HepG2 (cell line): ENCODE measurements around the gene WNK4. TPM values are rescaled to one million over a fixed set of nuclear protein-coding genes. Genes with fewer than 3 reads are reported as not detected.
A peak's percentile ranks its signal among the peaks of the same experiment; 100 is the strongest.

Source experiments
- PTBP1 ChIP-seq: fragments of 200-400 bp; formaldehyde crosslinking; IDR thresholded peaks from 2 replicates; pipeline ENCODE4 v1.6.1; 2018; ENCODE audit warnings: low read length, low read depth; ENCODE audit not compliant: poor library complexity, severe bottlenecking
- ZNF20 ChIP-seq: sonication (generic); formaldehyde crosslinking; IDR thresholded peaks from 2 replicates; pipeline ENCODE4 v1.4.0; 2020; ENCODE audit warnings: mild to moderate bottlenecking, moderate library complexity, missing genetic modification reagents
- ZNF256 ChIP-seq: sonication (generic); formaldehyde crosslinking; conservative IDR thresholded peaks from 2 replicates; pipeline ENCODE4 v1.4.0; 2020; ENCODE audit warnings: missing genetic modification reagents
- polyA plus RNA-seq, 8 experiments: library from polyadenylated mRNA; depleted of rRNA in 3 of 8; stranded (reverse) in 7 of 8; unstranded in 1 of 8; fragments of >200 nt; fragmentation: Illumina TruSeq in 4 of 8; extraction: Trizol in 4 of 8; gene quantifications; 2 replicates each; pipeline versions ENCODE4 v1.2.1 to v1.2.3, GENCODE V29; 2011 to 2016; ENCODE audit warnings: low read depth in 4 of 8, missing spikeins in 1 of 8, mixed read lengths in 1 of 8; ENCODE audit not compliant: insufficient read depth in 1 of 8
- total RNA-seq, 5 experiments: library from RNA; depleted of rRNA; stranded (reverse); fragments of >200 nt; fragmentation: Illumina TruSeq; extraction: Trizol; gene quantifications; 2 replicates each; pipeline ENCODE4 v1.2.3, GENCODE V29; 2016; ENCODE audit warnings: low read depth in 1 of 5
- TF ChIP-seq, protein P1 (sequence below): sonication (generic); formaldehyde crosslinking; IDR thresholded peaks from 2 replicates; pipeline ENCODE4 v1.9.0; 2021; ENCODE audit warnings: missing genetic modification reagents, borderline replicate concordance
- TF ChIP-seq, protein P2 (sequence below): sonication (generic); formaldehyde crosslinking; conservative IDR thresholded peaks from 2 replicates; pipeline ENCODE4 v1.4.0; 2020; ENCODE audit warnings: missing genetic modification reagents
- TF ChIP-seq, protein P3 (sequence below): IDR thresholded peaks from 2 replicates; pipeline ENCODE4 v1.6.1; 2016; ENCODE audit warnings: low read depth, borderline replicate concordance
- TF ChIP-seq, protein P4 (sequence below): sonication (generic); formaldehyde crosslinking; IDR thresholded peaks from 2 replicates; pipeline ENCODE4 v1.5.1; 2020; ENCODE audit warnings: mild to moderate bottlenecking, missing genetic modification reagents, borderline replicate concordance
- TF ChIP-seq, protein P5 (sequence below): sonication (generic); formaldehyde crosslinking; IDR thresholded peaks from 2 replicates; pipeline ENCODE4 v1.4.0; 2020; ENCODE audit warnings: low read depth, missing genetic modification reagents
- TF ChIP-seq, protein P6 (sequence below): sonication (generic); formaldehyde crosslinking; conservative IDR thresholded peaks from 2 replicates; pipeline ENCODE4 v1.5.0; 2020; ENCODE audit warnings: missing genetic modification reagents

The WNK4 gene
- total and polyA plus RNA-seq, 2 of the 13 experiments (the other 11 are each of a cell fraction or from before 2014, with no cell fraction given): 2.7 to 13.7 TPM

DNA sequence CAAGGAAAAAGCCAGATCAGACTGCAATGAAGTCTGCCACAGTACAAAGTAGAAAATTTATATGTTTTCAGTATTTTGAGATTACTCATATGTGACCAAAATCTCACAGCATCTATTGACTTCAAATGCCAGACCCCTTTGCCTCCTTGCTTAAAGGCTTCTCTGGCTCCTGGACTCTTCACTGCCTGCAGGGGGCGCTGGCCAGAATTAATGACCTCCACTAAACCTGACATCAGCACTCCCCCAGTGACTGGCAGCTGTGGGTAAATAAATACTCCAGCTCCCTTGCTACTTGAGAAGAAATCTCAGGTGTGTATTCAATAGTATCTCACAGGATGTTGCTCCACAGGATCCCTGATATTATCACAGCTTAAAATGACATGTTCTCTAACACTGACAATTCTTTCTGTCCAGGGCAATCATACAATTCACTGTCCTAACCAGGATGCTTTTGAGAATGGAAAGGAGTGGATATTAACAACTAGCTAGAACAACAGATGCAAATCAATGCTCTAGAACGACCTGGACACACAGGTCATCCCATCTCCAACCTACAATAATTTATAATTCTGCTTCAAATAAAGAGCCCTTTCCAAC, 39.6 kb downstream of the WNK4 start (continued):
- TF ChIP-seq, protein P1, sequence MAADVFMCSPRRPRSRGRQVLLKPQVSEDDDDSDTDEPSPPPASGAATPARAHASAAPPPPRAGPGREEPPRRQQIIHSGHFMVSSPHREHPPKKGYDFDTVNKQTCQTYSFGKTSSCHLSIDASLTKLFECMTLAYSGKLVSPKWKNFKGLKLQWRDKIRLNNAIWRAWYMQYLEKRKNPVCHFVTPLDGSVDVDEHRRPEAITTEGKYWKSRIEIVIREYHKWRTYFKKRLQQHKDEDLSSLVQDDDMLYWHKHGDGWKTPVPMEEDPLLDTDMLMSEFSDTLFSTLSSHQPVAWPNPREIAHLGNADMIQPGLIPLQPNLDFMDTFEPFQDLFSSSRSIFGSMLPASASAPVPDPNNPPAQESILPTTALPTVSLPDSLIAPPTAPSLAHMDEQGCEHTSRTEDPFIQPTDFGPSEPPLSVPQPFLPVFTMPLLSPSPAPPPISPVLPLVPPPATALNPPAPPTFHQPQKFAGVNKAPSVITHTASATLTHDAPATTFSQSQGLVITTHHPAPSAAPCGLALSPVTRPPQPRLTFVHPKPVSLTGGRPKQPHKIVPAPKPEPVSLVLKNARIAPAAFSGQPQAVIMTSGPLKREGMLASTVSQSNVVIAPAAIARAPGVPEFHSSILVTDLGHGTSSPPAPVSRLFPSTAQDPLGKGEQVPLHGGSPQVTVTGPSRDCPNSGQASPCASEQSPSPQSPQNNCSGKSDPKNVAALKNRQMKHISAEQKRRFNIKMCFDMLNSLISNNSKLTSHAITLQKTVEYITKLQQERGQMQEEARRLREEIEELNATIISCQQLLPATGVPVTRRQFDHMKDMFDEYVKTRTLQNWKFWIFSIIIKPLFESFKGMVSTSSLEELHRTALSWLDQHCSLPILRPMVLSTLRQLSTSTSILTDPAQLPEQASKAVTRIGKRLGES (CRISPR knock-in tag): no peak
- TF ChIP-seq ZNF20 (CRISPR knock-in tag) (no peak), PTBP1 (no peak), ZNF256 (no peak)
- TF ChIP-seq, protein P2, sequence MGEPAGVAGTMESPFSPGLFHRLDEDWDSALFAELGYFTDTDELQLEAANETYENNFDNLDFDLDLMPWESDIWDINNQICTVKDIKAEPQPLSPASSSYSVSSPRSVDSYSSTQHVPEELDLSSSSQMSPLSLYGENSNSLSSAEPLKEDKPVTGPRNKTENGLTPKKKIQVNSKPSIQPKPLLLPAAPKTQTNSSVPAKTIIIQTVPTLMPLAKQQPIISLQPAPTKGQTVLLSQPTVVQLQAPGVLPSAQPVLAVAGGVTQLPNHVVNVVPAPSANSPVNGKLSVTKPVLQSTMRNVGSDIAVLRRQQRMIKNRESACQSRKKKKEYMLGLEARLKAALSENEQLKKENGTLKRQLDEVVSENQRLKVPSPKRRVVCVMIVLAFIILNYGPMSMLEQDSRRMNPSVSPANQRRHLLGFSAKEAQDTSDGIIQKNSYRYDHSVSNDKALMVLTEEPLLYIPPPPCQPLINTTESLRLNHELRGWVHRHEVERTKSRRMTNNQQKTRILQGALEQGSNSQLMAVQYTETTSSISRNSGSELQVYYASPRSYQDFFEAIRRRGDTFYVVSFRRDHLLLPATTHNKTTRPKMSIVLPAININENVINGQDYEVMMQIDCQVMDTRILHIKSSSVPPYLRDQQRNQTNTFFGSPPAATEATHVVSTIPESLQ: no peak
- TF ChIP-seq, protein P3, sequence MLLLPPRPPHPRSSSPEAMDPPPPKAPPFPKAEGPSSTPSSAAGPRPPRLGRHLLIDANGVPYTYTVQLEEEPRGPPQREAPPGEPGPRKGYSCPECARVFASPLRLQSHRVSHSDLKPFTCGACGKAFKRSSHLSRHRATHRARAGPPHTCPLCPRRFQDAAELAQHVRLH (CRISPR knock-in tag): peak; percentile 43; the same call in 1 of the 2 replicates
- TF ChIP-seq, protein P4, sequence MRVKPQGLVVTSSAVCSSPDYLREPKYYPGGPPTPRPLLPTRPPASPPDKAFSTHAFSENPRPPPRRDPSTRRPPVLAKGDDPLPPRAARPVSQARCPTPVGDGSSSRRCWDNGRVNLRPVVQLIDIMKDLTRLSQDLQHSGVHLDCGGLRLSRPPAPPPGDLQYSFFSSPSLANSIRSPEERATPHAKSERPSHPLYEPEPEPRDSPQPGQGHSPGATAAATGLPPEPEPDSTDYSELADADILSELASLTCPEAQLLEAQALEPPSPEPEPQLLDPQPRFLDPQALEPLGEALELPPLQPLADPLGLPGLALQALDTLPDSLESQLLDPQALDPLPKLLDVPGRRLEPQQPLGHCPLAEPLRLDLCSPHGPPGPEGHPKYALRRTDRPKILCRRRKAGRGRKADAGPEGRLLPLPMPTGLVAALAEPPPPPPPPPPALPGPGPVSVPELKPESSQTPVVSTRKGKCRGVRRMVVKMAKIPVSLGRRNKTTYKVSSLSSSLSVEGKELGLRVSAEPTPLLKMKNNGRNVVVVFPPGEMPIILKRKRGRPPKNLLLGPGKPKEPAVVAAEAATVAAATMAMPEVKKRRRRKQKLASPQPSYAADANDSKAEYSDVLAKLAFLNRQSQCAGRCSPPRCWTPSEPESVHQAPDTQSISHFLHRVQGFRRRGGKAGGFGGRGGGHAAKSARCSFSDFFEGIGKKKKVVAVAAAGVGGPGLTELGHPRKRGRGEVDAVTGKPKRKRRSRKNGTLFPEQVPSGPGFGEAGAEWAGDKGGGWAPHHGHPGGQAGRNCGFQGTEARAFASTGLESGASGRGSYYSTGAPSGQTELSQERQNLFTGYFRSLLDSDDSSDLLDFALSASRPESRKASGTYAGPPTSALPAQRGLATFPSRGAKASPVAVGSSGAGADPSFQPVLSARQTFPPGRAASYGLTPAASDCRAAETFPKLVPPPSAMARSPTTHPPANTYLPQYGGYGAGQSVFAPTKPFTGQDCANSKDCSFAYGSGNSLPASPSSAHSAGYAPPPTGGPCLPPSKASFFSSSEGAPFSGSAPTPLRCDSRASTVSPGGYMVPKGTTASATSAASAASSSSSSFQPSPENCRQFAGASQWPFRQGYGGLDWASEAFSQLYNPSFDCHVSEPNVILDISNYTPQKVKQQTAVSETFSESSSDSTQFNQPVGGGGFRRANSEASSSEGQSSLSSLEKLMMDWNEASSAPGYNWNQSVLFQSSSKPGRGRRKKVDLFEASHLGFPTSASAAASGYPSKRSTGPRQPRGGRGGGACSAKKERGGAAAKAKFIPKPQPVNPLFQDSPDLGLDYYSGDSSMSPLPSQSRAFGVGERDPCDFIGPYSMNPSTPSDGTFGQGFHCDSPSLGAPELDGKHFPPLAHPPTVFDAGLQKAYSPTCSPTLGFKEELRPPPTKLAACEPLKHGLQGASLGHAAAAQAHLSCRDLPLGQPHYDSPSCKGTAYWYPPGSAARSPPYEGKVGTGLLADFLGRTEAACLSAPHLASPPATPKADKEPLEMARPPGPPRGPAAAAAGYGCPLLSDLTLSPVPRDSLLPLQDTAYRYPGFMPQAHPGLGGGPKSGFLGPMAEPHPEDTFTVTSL (CRISPR knock-in tag): no peak
- TF ChIP-seq, protein P5, sequence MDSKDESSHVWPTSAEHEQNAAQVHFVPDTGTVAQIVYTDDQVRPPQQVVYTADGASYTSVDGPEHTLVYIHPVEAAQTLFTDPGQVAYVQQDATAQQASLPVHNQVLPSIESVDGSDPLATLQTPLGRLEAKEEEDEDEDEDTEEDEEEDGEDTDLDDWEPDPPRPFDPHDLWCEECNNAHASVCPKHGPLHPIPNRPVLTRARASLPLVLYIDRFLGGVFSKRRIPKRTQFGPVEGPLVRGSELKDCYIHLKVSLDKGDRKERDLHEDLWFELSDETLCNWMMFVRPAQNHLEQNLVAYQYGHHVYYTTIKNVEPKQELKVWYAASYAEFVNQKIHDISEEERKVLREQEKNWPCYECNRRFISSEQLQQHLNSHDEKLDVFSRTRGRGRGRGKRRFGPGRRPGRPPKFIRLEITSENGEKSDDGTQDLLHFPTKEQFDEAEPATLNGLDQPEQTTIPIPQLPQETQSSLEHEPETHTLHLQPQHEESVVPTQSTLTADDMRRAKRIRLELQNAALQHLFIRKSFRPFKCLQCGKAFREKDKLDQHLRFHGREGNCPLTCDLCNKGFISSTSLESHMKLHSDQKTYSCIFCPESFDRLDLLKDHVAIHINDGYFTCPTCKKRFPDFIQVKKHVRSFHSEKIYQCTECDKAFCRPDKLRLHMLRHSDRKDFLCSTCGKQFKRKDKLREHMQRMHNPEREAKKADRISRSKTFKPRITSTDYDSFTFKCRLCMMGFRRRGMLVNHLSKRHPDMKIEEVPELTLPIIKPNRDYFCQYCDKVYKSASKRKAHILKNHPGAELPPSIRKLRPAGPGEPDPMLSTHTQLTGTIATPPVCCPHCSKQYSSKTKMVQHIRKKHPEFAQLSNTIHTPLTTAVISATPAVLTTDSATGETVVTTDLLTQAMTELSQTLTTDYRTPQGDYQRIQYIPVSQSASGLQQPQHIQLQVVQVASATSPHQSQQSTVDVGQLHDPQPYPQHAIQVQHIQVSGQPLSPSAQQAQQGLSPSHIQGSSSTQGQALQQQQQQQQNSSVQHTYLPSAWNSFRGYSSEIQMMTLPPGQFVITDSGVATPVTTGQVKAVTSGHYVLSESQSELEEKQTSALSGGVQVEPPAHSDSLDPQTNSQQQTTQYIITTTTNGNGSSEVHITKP: no peak
- TF ChIP-seq, protein P6, sequence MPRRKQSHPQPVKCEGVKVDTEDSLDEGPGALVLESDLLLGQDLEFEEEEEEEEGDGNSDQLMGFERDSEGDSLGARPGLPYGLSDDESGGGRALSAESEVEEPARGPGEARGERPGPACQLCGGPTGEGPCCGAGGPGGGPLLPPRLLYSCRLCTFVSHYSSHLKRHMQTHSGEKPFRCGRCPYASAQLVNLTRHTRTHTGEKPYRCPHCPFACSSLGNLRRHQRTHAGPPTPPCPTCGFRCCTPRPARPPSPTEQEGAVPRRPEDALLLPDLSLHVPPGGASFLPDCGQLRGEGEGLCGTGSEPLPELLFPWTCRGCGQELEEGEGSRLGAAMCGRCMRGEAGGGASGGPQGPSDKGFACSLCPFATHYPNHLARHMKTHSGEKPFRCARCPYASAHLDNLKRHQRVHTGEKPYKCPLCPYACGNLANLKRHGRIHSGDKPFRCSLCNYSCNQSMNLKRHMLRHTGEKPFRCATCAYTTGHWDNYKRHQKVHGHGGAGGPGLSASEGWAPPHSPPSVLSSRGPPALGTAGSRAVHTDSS (CRISPR knock-in tag): no peak
